Lower lobe of right lung (tissue), 2 donors: ENCODE data around the gene GATA5. TPM values are rescaled to one million over a fixed set of nuclear protein-coding genes. Genes with fewer than 3 reads are reported as not detected.

Experiments used
- ATAC-seq, 2 donors: fragments of 200-7000 bp; cut with Tn5 transposase; one replicate each; pipeline ENCODE4 v1.9.1; 2020 to 2022; ENCODE audit warnings: mild to moderate bottlenecking in 2 of 2, moderate library complexity in 2 of 2
- DNase-seq: peaks from one replicate; pipeline ENCODE4 v3.0.0-alpha.2; 2020
- H3K27ac ChIP-seq: fragments of 200-600 bp; one replicate; pipeline ENCODE4 v1.8.0; 2022
- H3K27me3 ChIP-seq: fragments of 200-600 bp; one replicate; pipeline ENCODE4 v1.8.0; 2022; ENCODE audit warnings: low read depth
- H3K36me3 ChIP-seq: fragments of 200-600 bp; one replicate; pipeline ENCODE4 v1.8.0; 2022; ENCODE audit warnings: mild to moderate bottlenecking
- H3K4me1 ChIP-seq: fragments of 200-600 bp; one replicate; pipeline ENCODE4 v1.8.0; 2022
- H3K4me3 ChIP-seq: fragments of 200-600 bp; one replicate; pipeline ENCODE4 v1.8.0; 2022; ENCODE audit warnings: mild to moderate bottlenecking
- H3K9me3 ChIP-seq: fragments of 200-600 bp; one replicate; pipeline ENCODE4 v1.8.0; 2022
- CTCF ChIP-seq: fragments of 200-600 bp; IDR thresholded peaks from one replicate; pipeline ENCODE4 v1.8.0; 2022; ENCODE audit warnings: antibody characterized with exemption, mild to moderate bottlenecking
- intact Hi-C: fragments of 100-400 bp; cut with DNase I; formaldehyde crosslinking; loops from one replicate; pipeline ENCODE4 v1.11.0; 2022
- total RNA-seq: library from RNA; stranded (reverse); fragmentation: NEBNext Ultra II Directional; extraction: Animal tissue kit (Norgen Biotek cat#: 25700); gene quantifications from one replicate; pipeline ENCODE4 v1.2.1, GENCODE V29; 2021
- donor health status: DM: no; HTN: yes; CAD: no; lungs with severe emphysema.

GATA5 gene
- total RNA-seq, 1 donor from 2014 or later: 1.8 TPM

GRCh38 chr20:62445553-62446340 is 30.0 kb downstream of the GATA5 start:
- intact Hi-C loops: no loop called here
- Histone ChIP-seq H3K36me3 (no peaks in the 10 kb centered on the region), H3K27me3 (peaks cover 27% of the 10 kb centered on the region), H3K4me1 (no peaks in the 10 kb centered on the region), H3K4me3 (no peak overlapping the region), H3K9me3 (no peaks in the 10 kb centered on the region), H3K27ac (no peak overlapping the region)
- no peak for DNase-seq
- no peak for ATAC-seq
- no peak for TF ChIP-seq CTCF

- Histone ChIP-seq H3K27me3 (peaks cover 18% of the 10 kb centered on the region), H3K9me3 (no peaks in the 10 kb centered on the region), H3K4me1 (no peaks in the 10 kb centered on the region), H3K4me3 (no peak overlapping the region), H3K36me3 (no peaks in the 10 kb centered on the region), H3K27ac (no peak overlapping the region)
- TF ChIP-seq CTCF: no peak
- intact Hi-C loops: no loop called here
- no peak for DNase-seq
- no peak for ATAC-seq
Observed at GRCh38 chr20:62444286-62444685, 31.5 kb downstream of the GATA5 start.

GRCh38 chr20:62441987-62442539 is 33.7 kb downstream of the GATA5 start:
- intact Hi-C loops: no loop called here
- no peak overlapping the region for H3K27ac ChIP-seq
- H3K9me3 ChIP-seq: no peaks in the 10 kb centered on the region
- H3K4me1 ChIP-seq: peaks cover 6% of the 10 kb centered on the region
- DNase-seq (no peak), ATAC-seq (no peak)
- H3K27me3 ChIP-seq: peaks cover 11% of the 10 kb centered on the region
- no peak for TF ChIP-seq CTCF
- H3K36me3 ChIP-seq: no peaks in the 10 kb centered on the region
- no peak overlapping the region for H3K4me3 ChIP-seq

- H3K9me3 ChIP-seq: no peaks in the 10 kb centered on the region
- ATAC-seq (no peak), DNase-seq (no peak)
- intact Hi-C loops: no loop called here
- no peak for TF ChIP-seq CTCF
- peaks cover 11% of the 10 kb centered on the region for H3K27me3 ChIP-seq
- peaks cover 6% of the 10 kb centered on the region for H3K4me1 ChIP-seq
- no peak overlapping the region for H3K4me3 ChIP-seq
- no peaks in the 10 kb centered on the region for H3K36me3 ChIP-seq
- H3K27ac ChIP-seq: no peak overlapping the region
Observed at GRCh38 chr20:62439218-62439617, 36.6 kb downstream of the GATA5 start.

- TF ChIP-seq CTCF: no peak
- peaks cover 12% of the 10 kb centered on the region for H3K27me3 ChIP-seq
- DNase-seq (no peak), ATAC-seq (no peak)
- peaks cover 6% of the 10 kb centered on the region for H3K4me1 ChIP-seq
- no peaks in the 10 kb centered on the region for H3K9me3 ChIP-seq
- intact Hi-C loops: no loop called here
- no peak overlapping the region for H3K27ac ChIP-seq
- H3K4me3 ChIP-seq: no peak overlapping the region
- no peaks in the 10 kb centered on the region for H3K36me3 ChIP-seq
Observed at GRCh38 chr20:62437927-62438326, 37.9 kb downstream of the GATA5 start.
